PC-3 (cell line): ENCODE data around the gene ACBD3. TPM values are rescaled to one million over a fixed set of nuclear protein-coding genes. Genes with fewer than 3 reads are reported as not detected.

Experiments used
- ATAC-seq: fragments of 200-7000 bp; cut with Tn5 transposase; 2 replicates; pipeline ENCODE4 v1.9.1; 2020; ENCODE audit warnings: mild to moderate bottlenecking, moderate library complexity
- BruUV-seq: library from RNA; stranded (reverse); fragments of 400-500 nt; replicated peaks from 2 replicates; lab custom pipeline; 2021; lab: Mats Ljungman, UMichigan
- CTCF ChIA-PET: fragments of 300-600 bp; sonication (Branson Sonifier 250); formaldehyde crosslinking; loops from one replicate; lab custom pipeline; 2022; ENCODE audit warnings: antibody characterized with exemption; lab: Charles Lee
- POLR2A ChIA-PET: fragments of 300-600 bp; sonication (Branson Sonifier 250); formaldehyde crosslinking; loops from one replicate; lab custom pipeline; 2022; ENCODE audit warnings: antibody characterized with exemption; ENCODE audit not compliant: unreplicated experiment; lab: Charles Lee
- DNase-seq: peaks from one replicate; pipeline ENCODE4 v3.0.0-alpha.2; 2015
- H2AFZ ChIP-seq: fragments of 300-600 bp; sonication (generic); 2 replicates; pipeline ENCODE4 v1.6.0; 2016; ENCODE audit warnings: antibody characterized with exemption, low read length
- H3F3A ChIP-seq: fragments of 300-600 bp; sonication (generic); one replicate; pipeline ENCODE4 v1.6.0; 2017; ENCODE audit warnings: antibody characterized with exemption, low read length, control low read depth, mild to moderate bottlenecking; ENCODE audit not compliant: unreplicated experiment
- H3K27ac ChIP-seq: fragments of 300-600 bp; sonication (generic); 2 replicates; pipeline ENCODE4 v1.5.1; 2016; ENCODE audit warnings: mild to moderate bottlenecking, low read length
- H3K27me3 ChIP-seq: fragments of 300-600 bp; sonication (generic); 2 replicates; pipeline ENCODE4 v1.6.1; 2016; ENCODE audit warnings: low read length, mixed read lengths
- H3K36me3 ChIP-seq: fragments of 300-600 bp; sonication (generic); 2 replicates; pipeline ENCODE4 v1.6.1; 2016; ENCODE audit warnings: low read depth, mixed run types, low read length, mixed read lengths
- H3K4me1 ChIP-seq: fragments of 300-600 bp; sonication (generic); 2 replicates; pipeline ENCODE4 v1.5.1; 2016; ENCODE audit warnings: low read length; ENCODE audit not compliant: insufficient read depth
- H3K4me2 ChIP-seq: fragments of 300-600 bp; sonication (generic); 2 replicates; pipeline ENCODE4 v1.6.0; 2016; ENCODE audit warnings: low read length
- H3K4me3 ChIP-seq: fragments of 300-600 bp; sonication (generic); 2 replicates; pipeline ENCODE4 v1.5.1; 2016; ENCODE audit warnings: mild to moderate bottlenecking, low read length, mixed read lengths
- H3K79me2 ChIP-seq: fragments of 300-600 bp; sonication (generic); 2 replicates; pipeline ENCODE4 v1.6.1; 2017; ENCODE audit warnings: low read length, mixed read lengths
- H3K9ac ChIP-seq: fragments of 300-600 bp; sonication (generic); 2 replicates; pipeline ENCODE4 v1.6.0; 2016; ENCODE audit warnings: mild to moderate bottlenecking, low read length
- H3K9me2 ChIP-seq: fragments of 300-600 bp; sonication (generic); replicated peaks from 2 replicates; pipeline ENCODE4 v1.6.1; 2016; ENCODE audit warnings: mixed run types, low read length, mixed read lengths
- H3K9me3 ChIP-seq: fragments of 300-600 bp; sonication (generic); 2 replicates; pipeline ENCODE4 v1.6.1; 2016; ENCODE audit warnings: low read length, mixed read lengths
- H4K20me1 ChIP-seq: fragments of 300-600 bp; sonication (generic); 2 replicates; pipeline ENCODE4 v1.6.1; 2016; ENCODE audit warnings: low read length, mixed read lengths
- EZH2 ChIP-seq: fragments of 300-600 bp; sonication (generic); IDR thresholded peaks from one replicate; pipeline ENCODE4 v1.6.1; 2017; ENCODE audit warnings: antibody characterized with exemption, mild to moderate bottlenecking, low read length; ENCODE audit not compliant: unreplicated experiment
- EZH2phosphoT487 ChIP-seq: fragments of 300-600 bp; sonication (generic); IDR thresholded peaks from 2 replicates; pipeline ENCODE4 v1.6.1; 2018; ENCODE audit warnings: mild to moderate bottlenecking, antibody characterized with exemption, low read length, borderline replicate concordance
- intact Hi-C: fragments of 100-400 bp; cut with micrococcal nuclease; formaldehyde crosslinking; loops from 2 replicates; pipeline ENCODE4 v1.9.0; 2023
- total RNA-seq: library from RNA; depleted of rRNA; stranded (reverse); fragments of >200 nt; gene quantifications from 2 replicates; pipeline ENCODE4 v1.2.3, GENCODE V29; 2014
- TF ChIP-seq, protein P1 (sequence below): fragments of 300-600 bp; sonication (generic); conservative IDR thresholded peaks from 2 replicates; pipeline ENCODE4 v1.5.1; 2017; ENCODE audit warnings: antibody characterized with exemption, low read depth, mild to moderate bottlenecking, low read length

ACBD3 gene
- total RNA-seq, 1 experiment from 2014 or later, result 62.2 TPM

DNA sequence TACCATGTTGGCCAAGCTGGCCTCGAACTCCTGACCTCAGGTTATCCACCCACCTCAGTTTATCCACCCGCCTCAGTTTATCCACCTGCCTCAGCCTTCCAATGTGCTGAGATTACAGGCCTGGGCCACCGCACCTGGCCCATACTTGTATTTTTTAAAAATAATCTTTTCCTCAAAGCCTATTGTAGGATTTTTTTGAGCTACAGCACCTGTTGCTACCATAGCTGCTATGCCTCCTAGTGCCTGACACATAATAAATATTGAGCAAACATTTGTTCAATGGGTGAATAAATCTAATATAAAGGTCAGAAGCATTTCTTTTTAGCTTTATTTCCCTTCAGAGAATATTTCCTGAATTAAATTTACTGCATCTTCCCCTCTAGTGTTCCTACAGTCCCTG lies 15.7 kb upstream of the ACBD3 start:
- no peak overlapping the region for H3K27ac ChIP-seq
- DNase-seq (no peak), ATAC-seq (no peak)
- no peak overlapping the region for H3K9ac ChIP-seq
- no peaks in the 10 kb centered on the region for H3K4me1 ChIP-seq
- H3K4me3 ChIP-seq, result no peak overlapping the region
- BruUV-seq, result no TSS peak
- intact Hi-C loops, result loop anchor here (5.0 kb wide), 1 partner anchor 75 kb away; no protein-coding TSS in a partner anchor
- H3K4me2 ChIP-seq, result no peak overlapping the region
- no peak overlapping the region for H2AFZ ChIP-seq
- POLR2A ChIA-PET, result interaction anchor here (0.6 kb wide), 1 partner anchor 100 kb away, joined by 16 read pairs; no protein-coding TSS in a partner anchor
- H3K27me3 ChIP-seq, result no peaks in the 10 kb centered on the region
- TF ChIP-seq EZH2 (no peak), EZH2phosphoT487 (no peak)
- TF ChIP-seq, protein P1, sequence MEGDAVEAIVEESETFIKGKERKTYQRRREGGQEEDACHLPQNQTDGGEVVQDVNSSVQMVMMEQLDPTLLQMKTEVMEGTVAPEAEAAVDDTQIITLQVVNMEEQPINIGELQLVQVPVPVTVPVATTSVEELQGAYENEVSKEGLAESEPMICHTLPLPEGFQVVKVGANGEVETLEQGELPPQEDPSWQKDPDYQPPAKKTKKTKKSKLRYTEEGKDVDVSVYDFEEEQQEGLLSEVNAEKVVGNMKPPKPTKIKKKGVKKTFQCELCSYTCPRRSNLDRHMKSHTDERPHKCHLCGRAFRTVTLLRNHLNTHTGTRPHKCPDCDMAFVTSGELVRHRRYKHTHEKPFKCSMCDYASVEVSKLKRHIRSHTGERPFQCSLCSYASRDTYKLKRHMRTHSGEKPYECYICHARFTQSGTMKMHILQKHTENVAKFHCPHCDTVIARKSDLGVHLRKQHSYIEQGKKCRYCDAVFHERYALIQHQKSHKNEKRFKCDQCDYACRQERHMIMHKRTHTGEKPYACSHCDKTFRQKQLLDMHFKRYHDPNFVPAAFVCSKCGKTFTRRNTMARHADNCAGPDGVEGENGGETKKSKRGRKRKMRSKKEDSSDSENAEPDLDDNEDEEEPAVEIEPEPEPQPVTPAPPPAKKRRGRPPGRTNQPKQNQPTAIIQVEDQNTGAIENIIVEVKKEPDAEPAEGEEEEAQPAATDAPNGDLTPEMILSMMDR, result 0 out of 2 replicates have a peak, but pooled peaks have one; percentile 18
- H3F3A ChIP-seq, result no peaks in the 10 kb centered on the region
- H3K9me3 ChIP-seq, result no peaks in the 10 kb centered on the region
- CTCF ChIA-PET, result interaction anchor here (0.5 to 1.7 kb wide), 5 partner anchors 77 to 205 kb away, joined by 3 to 13 read pairs (median 4); no protein-coding TSS in a partner anchor
- no peaks in the 10 kb centered on the region for H3K79me2 ChIP-seq
- H3K9me2 ChIP-seq, result no peaks in the 10 kb centered on the region
- H4K20me1 ChIP-seq, result no peaks in the 10 kb centered on the region
- H3K36me3 ChIP-seq, result no peaks in the 10 kb centered on the region

GRCh38 chr1:226201029-226201593 lies 14.6 kb upstream of the ACBD3 start:
- no peak overlapping the region for H3K4me2 ChIP-seq
- H3K36me3 ChIP-seq, result no peaks in the 10 kb centered on the region
- CTCF ChIA-PET, result interaction anchor here (0.5 to 1.5 kb wide), 6 partner anchors 29 to 205 kb away, joined by 3 to 15 read pairs (median 4); no protein-coding TSS in a partner anchor
- POLR2A ChIA-PET, result no interaction called here
- ATAC-seq (peak; percentile 59), DNase-seq (peak; percentile 56)
- no peaks in the 10 kb centered on the region for H3K4me1 ChIP-seq
- H3K79me2 ChIP-seq, result no peaks in the 10 kb centered on the region
- no peaks in the 10 kb centered on the region for H3K27me3 ChIP-seq
- no peak overlapping the region for H3K4me3 ChIP-seq
- H3K9me3 ChIP-seq, result no peaks in the 10 kb centered on the region
- intact Hi-C loops, result loop anchor here (1.0 to 5.0 kb wide), 2 partner anchors 76 to 132 kb away; no protein-coding TSS in a partner anchor
- no peak overlapping the region for H3K9ac ChIP-seq
- H3K27ac ChIP-seq, result no peak overlapping the region
- no peaks in the 10 kb centered on the region for H4K20me1 ChIP-seq
- H3F3A ChIP-seq, result no peaks in the 10 kb centered on the region
- H3K9me2 ChIP-seq, result no peaks in the 10 kb centered on the region
- no TSS peak for BruUV-seq
- TF ChIP-seq EZH2, result no peak
- TF ChIP-seq, protein P1, result peak; percentile 75
- H2AFZ ChIP-seq, result no peak overlapping the region

GRCh38 chr1:226199971-226200370 lies 13.4 kb upstream of the ACBD3 start:
- TF ChIP-seq EZH2 (no peak), EZH2phosphoT487 (no peak)
- TF ChIP-seq, protein P1, result no peak
- H3F3A ChIP-seq, result no peaks in the 10 kb centered on the region
- no peaks in the 10 kb centered on the region for H3K9me2 ChIP-seq
- H3K9me3 ChIP-seq, result no peaks in the 10 kb centered on the region
- H3K27me3 ChIP-seq, result no peaks in the 10 kb centered on the region
- H4K20me1 ChIP-seq, result no peaks in the 10 kb centered on the region
- H3K79me2 ChIP-seq, result no peaks in the 10 kb centered on the region
- H2AFZ ChIP-seq, result no peak overlapping the region
- no peak overlapping the region for H3K4me2 ChIP-seq
- ATAC-seq, result no peak
- intact Hi-C loops, result loop anchor here (5.0 kb wide), 1 partner anchor 77 kb away; no protein-coding TSS in a partner anchor
- no TSS peak for BruUV-seq
- H3K4me3 ChIP-seq, result no peak overlapping the region
- DNase-seq, result no peak
- H3K36me3 ChIP-seq, result no peaks in the 10 kb centered on the region
- CTCF ChIA-PET, result interaction anchor here (1.5 kb wide), 2 partner anchors 74 to 133 kb away, joined by 13 to 15 read pairs; no protein-coding TSS in a partner anchor
- H3K4me1 ChIP-seq, result no peaks in the 10 kb centered on the region
- POLR2A ChIA-PET, result no interaction called here
- no peak overlapping the region for H3K27ac ChIP-seq
- no peak overlapping the region for H3K9ac ChIP-seq
